GM12892 (cell line): ENCODE data around the gene MCC.

Source experiments
- POLR2A ChIP-seq: IDR thresholded peaks from 2 replicates; pipeline ENCODE4 v1.6.1; 2011; ENCODE audit warnings: low read depth, low read length, control low read depth
- POLR2AphosphoS5 ChIP-seq: IDR thresholded peaks from 2 replicates; pipeline ENCODE4 v1.6.1; 2011; ENCODE audit warnings: low read depth, low read length, control low read depth
- TAF1 ChIP-seq: IDR thresholded peaks from 2 replicates; pipeline ENCODE4 v1.6.1; 2011; ENCODE audit warnings: low read depth, mild to moderate bottlenecking, control low read depth, low read length, borderline replicate concordance

- TF ChIP-seq POLR2AphosphoS5 (no peak), POLR2A (no peak), TAF1 (no peak)
These were observed 243.3 kb downstream of the MCC start for GRCh38 chr5:113244966-113245365.
